Measurements from ENCODE around the gene ITCH.

GRCh38 chr20:34345402-34345736, 17.7 kb upstream of the ITCH start:
- TF ChIP-seq POLR2AphosphoS5 (IDR thresholded peaks at IDR 0.05; ENCODE audit: low read depth, low read length) (no peak), POLR2A (IDR thresholded peaks at IDR 0.05; ENCODE audit: low read depth, low read length) (no peak), TAF1 (IDR thresholded peaks at IDR 0.05; ENCODE audit: borderline replicate concordance, low read depth, low read length) (no peak)
